Ovary (tissue), 3 donors: ENCODE results near the gene PDE1A.

Experiments used
- CTCF ChIP-seq, 3 donors: fragments of 450-650 bp in 2 of 3; fragments of 200-600 bp in 1 of 3; IDR thresholded peaks; one replicate each; pipeline versions ENCODE4 v1.5.1 to v1.8.0; 2016 to 2022; ENCODE audit warnings: antibody characterized with exemption in 3 of 3, mild to moderate bottlenecking in 1 of 3
- POLR2A ChIP-seq: fragments of 450-650 bp; IDR thresholded peaks from one replicate; pipeline ENCODE4 v1.6.1; 2017; ENCODE audit warnings: antibody characterized with exemption, mild to moderate bottlenecking, moderate library complexity
- donor health status: DM: no; HTN: no; CAD: no.

- no peak for TF ChIP-seq CTCF (IDR thresholded peaks at IDR 0.05)
- no peak for TF ChIP-seq POLR2A
Measured at GRCh38 chr2:182148344-182148743, 278.5 kb downstream of the PDE1A start.
